ENCODE results near the gene ANO10. TPM values are rescaled to one million over a fixed set of nuclear protein-coding genes. Genes with fewer than 3 reads are reported as not detected.
"Not testable (repeated sequence)": the region's sequence is repeated elsewhere in the genome, so short reads cannot be mapped to it uniquely, and the experiment has no call there.

Gene ANO10
- total RNA-seq, 3 donors from 2014 or later, result 27.4 to 31.8 (median 28.5) TPM

DNA sequence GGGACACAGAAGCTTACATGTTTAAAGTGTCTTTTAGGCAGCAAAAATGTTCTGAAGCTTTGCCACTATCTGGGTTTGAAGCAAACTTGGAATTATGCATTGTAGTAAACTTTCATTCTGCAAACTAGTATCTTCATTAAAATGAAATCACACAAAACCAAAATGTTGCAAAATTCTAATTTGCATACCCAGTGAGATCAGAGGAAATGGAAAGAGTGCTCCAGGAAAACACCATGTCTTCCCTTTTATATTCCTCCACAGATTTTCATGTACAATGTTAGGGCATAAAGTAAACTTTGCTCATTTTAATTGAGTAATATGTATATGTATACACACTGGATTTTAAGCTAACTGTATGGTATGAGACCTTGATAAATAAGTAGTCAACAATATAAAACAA, 23.9 kb downstream of the ANO10 start:
- no peak overlapping the region for H3K4me3 ChIP-seq
- no peaks in the 10 kb centered on the region for H3K27me3 ChIP-seq
- H3K36me3 ChIP-seq, result no peaks in the 10 kb centered on the region
- peaks cover 0 to 6% of the 10 kb centered on the region in 2 donors for H3K9me3 ChIP-seq
- TF ChIP-seq CTCF (IDR thresholded peaks at IDR 0.05) (no peak), POLR2A (IDR thresholded peaks at IDR 0.05) (no peak), POLR2AphosphoS5 (IDR thresholded peaks at IDR 0.05) (no peak)
- intact Hi-C loops (cut with DNase I; ENCODE audit: low total_unique reads), result no loop called here
- DNase-seq (ENCODE audit: low spot score in 2 of 2), result no peak
- no peak overlapping the region for H3K27ac ChIP-seq
- no peaks in the 10 kb centered on the region for H3K4me1 ChIP-seq

- H3K4me1 ChIP-seq; intact Hi-C loops (cut with DNase I; ENCODE audit: low total_unique reads); H3K27me3 ChIP-seq; H3K4me3 ChIP-seq; H3K27ac ChIP-seq; H3K36me3 ChIP-seq; DNase-seq (ENCODE audit: low spot score in 2 of 2): not testable (repeated sequence)
- peaks cover 6 to 10% of the 10 kb centered on the region in 2 donors for H3K9me3 ChIP-seq
Observed at GRCh38 chr3:43596178-43596577, 25.6 kb downstream of the ANO10 start.

DNA sequence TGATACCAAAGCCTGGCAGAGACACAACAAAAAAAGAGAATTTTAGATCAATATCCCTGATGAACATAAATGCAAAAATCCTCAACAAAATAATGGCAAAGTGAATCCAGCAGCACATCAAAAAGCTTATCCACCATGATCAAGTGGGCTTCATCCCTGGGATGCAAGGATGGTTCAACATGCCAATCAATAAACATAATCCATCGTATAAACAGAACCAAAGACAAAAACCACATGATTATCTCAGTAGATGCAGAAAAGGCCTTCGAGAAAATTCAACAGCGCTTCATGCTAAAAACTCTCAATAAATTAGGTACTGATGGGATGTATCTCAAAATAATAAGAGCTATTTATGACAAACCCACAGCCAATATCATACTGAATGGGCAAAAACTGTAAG, 26.5 kb downstream of the ANO10 start:
- H3K4me1 ChIP-seq; intact Hi-C loops (cut with DNase I; ENCODE audit: low total_unique reads); H3K27me3 ChIP-seq; DNase-seq (ENCODE audit: low spot score in 2 of 2); H3K27ac ChIP-seq; H3K4me3 ChIP-seq; H3K36me3 ChIP-seq: not testable (repeated sequence)
- peaks cover 6 to 11% of the 10 kb centered on the region in 2 donors for H3K9me3 ChIP-seq

- H3K27ac ChIP-seq; H3K4me3 ChIP-seq; DNase-seq (ENCODE audit: low spot score in 2 of 2); H3K36me3 ChIP-seq; H3K27me3 ChIP-seq; intact Hi-C loops (cut with DNase I; ENCODE audit: low total_unique reads); H3K4me1 ChIP-seq: not testable (repeated sequence)
- peaks cover 6 to 11% of the 10 kb centered on the region in 2 donors for H3K9me3 ChIP-seq
Observed at GRCh38 chr3:43593588-43593987, 28.2 kb downstream of the ANO10 start.

- intact Hi-C loops (cut with DNase I; ENCODE audit: low total_unique reads); H3K4me1 ChIP-seq; H3K4me3 ChIP-seq; H3K27me3 ChIP-seq; H3K27ac ChIP-seq; H3K36me3 ChIP-seq; DNase-seq (ENCODE audit: low spot score in 2 of 2): not testable (repeated sequence)
- peaks cover 6 to 11% of the 10 kb centered on the region in 2 donors for H3K9me3 ChIP-seq
Observed at GRCh38 chr3:43591866-43592265, 29.9 kb downstream of the ANO10 start.

GRCh38 chr3:43587303-43587702, 34.5 kb downstream of the ANO10 start:
- Histone ChIP-seq H3K27ac (no peak overlapping the region), H3K4me1 (no peaks in the 10 kb centered on the region), H3K4me3 (no peak overlapping the region), H3K36me3 (no peaks in the 10 kb centered on the region), H3K9me3 (peaks cover 0 to 11% of the 10 kb centered on the region in 2 donors), H3K27me3 (no peaks in the 10 kb centered on the region)
- no peak for TF ChIP-seq POLR2A (IDR thresholded peaks at IDR 0.05)
- TF ChIP-seq POLR2AphosphoS5 (IDR thresholded peaks at IDR 0.05), result no peak
- TF ChIP-seq CTCF (IDR thresholded peaks at IDR 0.05), result no peak
- intact Hi-C loops (cut with DNase I; ENCODE audit: low total_unique reads), result no loop called here
- DNase-seq (ENCODE audit: low spot score in 2 of 2), result no peak

GRCh38 chr3:43584043-43584826, 37.6 kb downstream of the ANO10 start:
- Histone ChIP-seq H3K9me3 (no peaks in the 10 kb centered on the region), H3K4me1 (no peaks in the 10 kb centered on the region), H3K27me3 (no peaks in the 10 kb centered on the region), H3K27ac (no peak overlapping the region), H3K4me3 (no peak overlapping the region), H3K36me3 (no peaks in the 10 kb centered on the region)
- intact Hi-C loops (cut with DNase I; ENCODE audit: low total_unique reads), result no loop called here
- TF ChIP-seq POLR2A (IDR thresholded peaks at IDR 0.05) (no peak), CTCF (IDR thresholded peaks at IDR 0.05) (no peak), POLR2AphosphoS5 (IDR thresholded peaks at IDR 0.05) (no peak)
- DNase-seq (ENCODE audit: low spot score in 2 of 2), result no peak
